ENCODE results near the gene DCAF11.
"Not testable (repeated sequence)": the region's sequence is repeated elsewhere in the genome, so short reads cannot be mapped to it uniquely, and the experiment has no call there.

Gene DCAF11

GRCh38 chr14:24098229-24098926, 16.2 kb upstream of the DCAF11 start:
- DNase-seq: no peak

GRCh38 chr14:24098927-24099813, 15.4 kb upstream of the DCAF11 start:
- no peak for DNase-seq

- no peak for DNase-seq
Measured at GRCh38 chr14:24100197-24100981, 14.2 kb upstream of the DCAF11 start.

- DNase-seq: no peak
Measured at GRCh38 chr14:24100982-24101494, 13.5 kb upstream of the DCAF11 start.

- no peak for DNase-seq
Measured at GRCh38 chr14:24102357-24103048, 12.1 kb upstream of the DCAF11 start.

GRCh38 chr14:24103451-24103850, 11.1 kb upstream of the DCAF11 start:
- no peak for DNase-seq

GRCh38 chr14:24105609-24106239, 8.9 kb upstream of the DCAF11 start:
- DNase-seq: not testable (repeated sequence)

- no peak for DNase-seq
Measured at GRCh38 chr14:24106672-24107271, 7.8 kb upstream of the DCAF11 start.

GRCh38 chr14:24108336-24108874, 6.2 kb upstream of the DCAF11 start:
- DNase-seq: no peak

GRCh38 chr14:24110060-24110459, 4.5 kb upstream of the DCAF11 start:
- no peak for DNase-seq

GRCh38 chr14:24110523-24110922, 4.1 kb upstream of the DCAF11 start:
- no peak for DNase-seq

- no peak for DNase-seq
Measured at GRCh38 chr14:24113379-24113800, 1.2 kb upstream of the DCAF11 start.

GRCh38 chr14:24113801-24114531, 611 bp upstream of the DCAF11 start:
- DNase-seq: peak; percentile 80 to 86

GRCh38 chr14:24115422-24116127, 998 bp downstream of the DCAF11 start:
- no peak for DNase-seq

GRCh38 chr14:24116128-24116814, 1.7 kb downstream of the DCAF11 start:
- no peak for DNase-seq

- no peak for DNase-seq
Measured at GRCh38 chr14:24117179-24117578, 2.6 kb downstream of the DCAF11 start.

GRCh38 chr14:24119691-24120090, 5.1 kb downstream of the DCAF11 start:
- no peak for DNase-seq

- no peak for DNase-seq
Measured at GRCh38 chr14:24121210-24121609, 6.6 kb downstream of the DCAF11 start.

- no peak for DNase-seq
Measured at GRCh38 chr14:24122416-24122815, 7.8 kb downstream of the DCAF11 start.
